HepG2 (cell line): ENCODE measurements around the gene IFNG. TPM values are rescaled to one million over a fixed set of nuclear protein-coding genes. Genes with fewer than 3 reads are reported as not detected.

ENCODE experiments used
- polyA plus RNA-seq, 8 experiments: library from polyadenylated mRNA; depleted of rRNA in 3 of 8; stranded (reverse) in 7 of 8; unstranded in 1 of 8; fragments of >200 nt; fragmentation: Illumina TruSeq in 4 of 8; extraction: Trizol in 4 of 8; gene quantifications; 2 replicates each; pipeline versions ENCODE4 v1.2.1 to v1.2.3, GENCODE V29; 2011 to 2016; ENCODE audit warnings: low read depth in 4 of 8, missing spikeins in 1 of 8, mixed read lengths in 1 of 8; ENCODE audit not compliant: insufficient read depth in 1 of 8
- total RNA-seq, 5 experiments: library from RNA; depleted of rRNA; stranded (reverse); fragments of >200 nt; fragmentation: Illumina TruSeq; extraction: Trizol; gene quantifications; 2 replicates each; pipeline ENCODE4 v1.2.3, GENCODE V29; 2016; ENCODE audit warnings: low read depth in 1 of 5

The IFNG gene
- total and polyA plus RNA-seq, 2 of the 13 experiments (the other 11 are each of a cell fraction or from before 2014, with no cell fraction given) = not detected

Other genes starting within 250 kb of the IFNG start
- not detected in 2 replicates for gene IFNG-AS1, start 170.3 kb downstream of the IFNG start, total RNA-seq (2016; rRNA removed; fragmentation: Illumina TruSeq; extraction: Trizol)
- gene IFNG-AS1, start 170.3 kb downstream of the IFNG start, polyA plus RNA-seq (2011; rRNA removed) = not detected in 2 replicates
- not detected in 2 replicates for gene IL26, start 66.1 kb upstream of the IFNG start, total RNA-seq (2016; rRNA removed; fragmentation: Illumina TruSeq; extraction: Trizol)
- gene IL26, start 66.1 kb upstream of the IFNG start, polyA plus RNA-seq (2011; rRNA removed) = not detected in 2 replicates
- gene IL22, start 93.9 kb upstream of the IFNG start, total RNA-seq (2016; rRNA removed; fragmentation: Illumina TruSeq; extraction: Trizol) = not detected in 2 replicates
- gene IL22, start 93.9 kb upstream of the IFNG start, polyA plus RNA-seq (2011; rRNA removed) = not detected in 2 replicates
- gene MDM1, start 172.6 kb upstream of the IFNG start, total RNA-seq (2016; rRNA removed; fragmentation: Illumina TruSeq; extraction: Trizol) = 13.0 and 15.2 TPM in 2 replicates
- 3.6 and 4.6 TPM in 2 replicates for gene MDM1, start 172.6 kb upstream of the IFNG start, polyA plus RNA-seq (2011; rRNA removed)